Naive thymus-derived CD4-positive, alpha-beta T cell (primary cell): ENCODE measurements around the gene ZIC5. TPM values are rescaled to one million over a fixed set of nuclear protein-coding genes. Genes with fewer than 3 reads are reported as not detected.

ENCODE experiments used
- ATAC-seq: fragments of 150-1000 bp; cut with Tn5 transposase; 2 replicates; pipeline ENCODE4 v1.10.0; 2021; ENCODE audit warnings: mild to moderate bottlenecking, moderate library complexity
- CTCF ChIA-PET: fragments of 350-600 bp; sonication (Branson Sonifier 250); formaldehyde crosslinking; loops from one replicate; lab custom pipeline; 2021; ENCODE audit warnings: antibody characterized with exemption; lab: Charles Lee
- POLR2A ChIA-PET: fragments of 350-600 bp; sonication (Branson Sonifier 250); formaldehyde crosslinking; loops from one replicate; lab custom pipeline; 2021; ENCODE audit warnings: antibody characterized with exemption, inconsistent platforms; lab: Charles Lee
- DNase-seq, 9 donors: peaks; one replicate each; pipeline versions ENCODE4 v3.0.0 to v3.0.0-alpha.2; 2020 to 2022; ENCODE audit warnings: mixed read lengths in 1 of 9
- H3K27ac ChIP-seq: one replicate; pipeline ENCODE4 v1.7.0; 2013; ENCODE audit warnings: mild to moderate bottlenecking, low read depth, low read length, moderate library complexity
- H3K27me3 ChIP-seq, 2 donors: one replicate each; pipeline ENCODE4 v1.7.0; 2013; ENCODE audit warnings: low read length in 2 of 2, mild to moderate bottlenecking in 2 of 2, moderate library complexity in 2 of 2; ENCODE audit not compliant: control insufficient read depth in 2 of 2, insufficient read depth in 2 of 2
- H3K36me3 ChIP-seq, 3 experiments: 1 replicate in 2 of 3; 2 replicates in 1 of 3; pipeline ENCODE4 v1.7.0; 2013; ENCODE audit warnings: low read length in 3 of 3, mild to moderate bottlenecking in 3 of 3, moderate library complexity in 1 of 3; ENCODE audit not compliant: insufficient read depth in 3 of 3, control insufficient read depth in 2 of 3
- H3K4me1 ChIP-seq, 2 donors: one replicate each; pipeline ENCODE4 v1.7.0; 2013; ENCODE audit warnings: low read length in 2 of 2, mild to moderate bottlenecking in 2 of 2, moderate library complexity in 1 of 2; ENCODE audit not compliant: control insufficient read depth in 2 of 2, insufficient read depth in 2 of 2
- H3K4me3 ChIP-seq: 2 replicates; pipeline ENCODE4 v1.7.0; 2013; ENCODE audit warnings: mild to moderate bottlenecking, low read length
- H3K9me3 ChIP-seq, 3 experiments: 1 replicate in 2 of 3; 2 replicates in 1 of 3; pipeline ENCODE4 v1.7.0; 2013; ENCODE audit warnings: low read length in 3 of 3; ENCODE audit not compliant: control insufficient read depth in 2 of 3
- H3K27ac Mint-ChIP-seq, 9 donors: one replicate each; pipeline ENCODE4 v1.8.0; 2020 to 2022; ENCODE audit warnings: mixed read lengths in 9 of 9, mild to moderate bottlenecking in 8 of 9, moderate library complexity in 5 of 9, inconsistent platforms in 2 of 9
- H3K27me3 Mint-ChIP-seq, 5 donors: one replicate each; pipeline ENCODE4 v1.8.0; 2021 to 2022; ENCODE audit warnings: mixed read lengths in 5 of 5, mild to moderate bottlenecking in 1 of 5
- H3K36me3 Mint-ChIP-seq, 5 donors: one replicate each; pipeline ENCODE4 v1.8.0; 2020 to 2022; ENCODE audit warnings: mixed read lengths in 5 of 5, mild to moderate bottlenecking in 3 of 5, inconsistent platforms in 1 of 5
- H3K4me1 Mint-ChIP-seq, 7 donors: one replicate each; pipeline ENCODE4 v1.8.0; 2020 to 2022; ENCODE audit warnings: mixed read lengths in 7 of 7, mild to moderate bottlenecking in 3 of 7, inconsistent platforms in 1 of 7
- H3K4me3 Mint-ChIP-seq, 10 donors: one replicate each; pipeline ENCODE4 v1.8.0; 2020 to 2022; ENCODE audit warnings: mild to moderate bottlenecking in 10 of 10, mixed read lengths in 10 of 10, moderate library complexity in 6 of 10, inconsistent platforms in 2 of 10
- H3K9me3 Mint-ChIP-seq, 11 donors: one replicate each; pipeline ENCODE4 v1.8.0; 2020 to 2022; ENCODE audit warnings: mixed read lengths in 11 of 11, mild to moderate bottlenecking in 4 of 11, inconsistent platforms in 1 of 11, moderate library complexity in 1 of 11
- intact Hi-C, 2 donors: fragments of 100-400 bp; cut with micrococcal nuclease; formaldehyde crosslinking; loops; one replicate each; pipeline ENCODE4 v1.15.1; 2023
- polyA plus RNA-seq, 2 donors: library from polyadenylated mRNA; unstranded; fragments of 300-500 nt; fragmentation: Illumina TruSeq; gene quantifications; one replicate each; pipeline ENCODE4 v1.2.3, GENCODE V29; 2021
- total RNA-seq, 6 experiments: library from RNA in 5 of 6; stranded (reverse) in 5 of 6; gene quantifications; 1 replicate in 5 of 6; 2 replicates in 1 of 6; pipeline ENCODE4 v1.2.3 and lab custom pipeline; 2021 to 2026

The ZIC5 gene
- total and polyA plus RNA-seq, 7 experiments from 2014 or later: not detected

DNA sequence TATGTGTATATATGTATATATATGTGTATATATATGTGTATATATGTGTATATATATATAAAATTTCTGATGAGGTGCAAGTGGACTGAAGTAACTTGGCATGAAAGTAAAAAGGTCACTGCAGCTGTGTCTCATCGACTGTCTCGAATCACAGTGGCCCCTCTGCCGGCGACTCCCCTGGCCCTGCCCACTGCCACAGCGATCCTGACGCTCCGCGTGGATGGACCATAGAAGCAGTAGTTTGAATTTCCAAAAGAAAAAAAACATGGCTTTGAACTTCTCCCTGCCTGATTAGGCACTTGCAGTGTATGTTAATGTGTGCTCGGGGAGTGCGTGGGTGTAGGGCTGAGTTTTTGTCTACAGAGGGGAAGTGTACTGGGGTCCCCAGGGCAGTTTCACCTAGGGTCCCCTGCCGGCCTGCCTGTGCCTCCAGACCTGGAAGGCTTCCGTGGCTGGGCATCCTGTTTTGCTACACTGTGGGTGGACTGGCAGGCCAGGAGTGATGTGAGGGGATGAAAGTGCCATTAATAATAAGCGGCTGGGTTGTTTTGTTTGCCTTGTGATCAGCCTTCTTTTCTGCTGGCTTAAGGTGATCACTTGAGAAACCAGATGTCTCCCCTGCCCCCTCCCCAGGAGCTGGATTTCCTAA lies 10.8 kb downstream of the ZIC5 start:
- peaks cover 0 to 11% (median 4%) of the 10 kb centered on the region in 11 donors for H3K9me3 Mint-ChIP-seq
- H3K27ac Mint-ChIP-seq: no peak overlapping the region
- Histone ChIP-seq H3K4me3 (no peak overlapping the region), H3K27me3 (peaks cover 32 to 56% of the 10 kb centered on the region in 2 donors), H3K4me1 (peaks cover 17 to 30% of the 10 kb centered on the region in 2 donors), H3K27ac (no peak overlapping the region), H3K36me3 (no peaks in the 10 kb centered on the region), H3K9me3 (no peaks in the 10 kb centered on the region)
- H3K27me3 Mint-ChIP-seq: peaks cover 65 to 87% (median 86%) of the 10 kb centered on the region in 5 donors
- H3K4me3 Mint-ChIP-seq: peak overlapping the region in 3 of 10 donors; percentile 61 to 79 (median 64)
- H3K4me1 Mint-ChIP-seq: peaks cover 9 to 43% (median 34%) of the 10 kb centered on the region in 7 donors
- H3K36me3 Mint-ChIP-seq: peaks cover 0 to 4% (median 0%) of the 10 kb centered on the region in 5 donors
- intact Hi-C loops: loop anchor here (2.0 to 5.0 kb wide), 4 partner anchors 14 to 63 kb away; no protein-coding TSS in a partner anchor
- ATAC-seq: no peak
- ChIA-PET CTCF (no interaction called here), POLR2A (interaction anchor here (0.6 to 0.8 kb wide), 3 partner anchors 9 to 39 kb away, joined by 3 to 4 read pairs (median 3); no protein-coding TSS in a partner anchor)
- DNase-seq: no peak

DNA sequence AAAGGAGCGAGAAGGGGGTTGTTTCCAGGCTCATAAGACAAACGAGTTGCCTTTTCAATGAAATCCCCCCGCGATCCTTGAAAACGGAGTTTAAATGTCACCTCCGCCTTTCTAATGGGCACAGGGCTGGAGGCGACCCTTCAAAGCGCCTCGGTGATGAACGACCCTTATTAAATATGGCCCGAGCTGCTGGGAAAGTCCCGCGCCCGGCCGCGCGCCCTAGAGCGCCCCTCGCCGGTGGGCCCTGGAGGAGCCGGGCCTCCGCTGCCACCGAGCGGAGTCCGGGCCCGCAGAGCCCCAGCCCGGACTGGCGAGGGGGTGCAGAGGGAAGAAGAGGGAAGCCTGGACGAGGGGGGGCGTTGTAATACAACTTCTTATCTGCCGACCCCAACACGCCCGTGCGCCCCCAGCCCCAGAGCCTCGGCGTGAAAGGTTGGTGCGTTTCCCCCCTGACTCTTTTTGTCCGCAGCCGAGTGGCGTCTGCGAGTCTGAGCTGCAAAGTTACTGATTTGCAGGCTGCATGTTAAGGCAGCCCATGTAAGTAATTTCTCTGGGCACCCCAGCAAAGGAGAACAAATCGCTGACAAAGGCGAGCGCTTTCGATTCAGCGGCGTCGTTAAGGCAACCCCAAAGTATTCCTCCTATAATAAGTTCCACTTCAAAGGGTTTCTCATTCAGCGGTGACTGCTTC lies 11.9 kb downstream of the ZIC5 start:
- H3K4me1 ChIP-seq: peaks cover 17 to 31% of the 10 kb centered on the region in 2 donors
- CTCF ChIA-PET: no interaction called here
- POLR2A ChIA-PET: no interaction called here

DNA sequence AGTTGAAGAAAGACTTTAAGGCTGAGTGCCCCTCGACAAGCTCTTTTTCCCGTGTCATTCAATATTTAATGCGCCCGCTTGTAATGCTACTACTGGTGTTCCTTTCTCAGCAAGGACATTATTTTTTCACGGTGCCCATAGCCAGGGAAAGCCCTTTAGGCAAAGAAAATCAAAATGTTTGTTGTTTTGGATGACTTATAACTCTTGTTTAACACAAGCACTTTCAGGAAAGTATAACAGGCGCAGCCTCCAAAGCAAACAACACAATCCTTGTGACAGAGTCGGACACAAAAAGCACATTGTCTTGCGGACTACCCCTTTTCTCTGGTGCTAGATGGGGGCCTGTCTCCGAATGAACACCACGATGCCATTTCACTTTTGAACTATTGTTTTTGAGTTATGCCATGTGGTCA lies 12.4 kb downstream of the ZIC5 start:
- Mint-ChIP-seq H3K27ac (peak overlapping the region in 2 of 9 donors; percentile 22 to 62), H3K4me1 (peaks cover 9 to 43% (median 34%) of the 10 kb centered on the region in 7 donors), H3K9me3 (peaks cover 0 to 11% (median 4%) of the 10 kb centered on the region in 11 donors), H3K4me3 (peak overlapping the region in 9 of 10 donors; percentile 18 to 79 (median 48)), H3K36me3 (peaks cover 0 to 4% (median 0%) of the 10 kb centered on the region in 5 donors), H3K27me3 (peaks cover 69 to 91% (median 86%) of the 10 kb centered on the region in 5 donors)
- DNase-seq (peak in 1 of 9 donors; percentile 24), ATAC-seq (no peak)
- Histone ChIP-seq H3K9me3 (no peaks in the 10 kb centered on the region), H3K27ac (no peak overlapping the region), H3K27me3 (peaks cover 32 to 60% of the 10 kb centered on the region in 2 donors), H3K4me1 (peaks cover 17 to 31% of the 10 kb centered on the region in 2 donors), H3K36me3 (no peaks in the 10 kb centered on the region), H3K4me3 (no peak overlapping the region)
- intact Hi-C loops: no loop called here
- CTCF ChIA-PET: no interaction called here
- POLR2A ChIA-PET: no interaction called here

More for the DNA sequence above, 11.9 kb downstream of the ZIC5 start:
- Histone ChIP-seq H3K36me3 (no peaks in the 10 kb centered on the region), H3K27me3 (peaks cover 32 to 58% of the 10 kb centered on the region in 2 donors), H3K9me3 (no peaks in the 10 kb centered on the region), H3K27ac (no peak overlapping the region), H3K4me3 (no peak overlapping the region)
- peak overlapping the region; percentile 44 to 85 (median 72) for H3K4me3 Mint-ChIP-seq
- peaks cover 70 to 91% (median 86%) of the 10 kb centered on the region in 5 donors for H3K27me3 Mint-ChIP-seq
- H3K27ac Mint-ChIP-seq: peak overlapping the region in 1 of 9 donors; percentile 49
- intact Hi-C loops: loop anchor here (2.0 to 5.0 kb wide), 4 partner anchors 15 to 62 kb away; no protein-coding TSS in a partner anchor
- DNase-seq (peak in 4 of 9 donors; percentile 22 to 41 (median 32)), ATAC-seq (no peak)
- H3K9me3 Mint-ChIP-seq: peaks cover 0 to 11% (median 4%) of the 10 kb centered on the region in 11 donors
- peaks cover 0 to 4% (median 0%) of the 10 kb centered on the region in 5 donors for H3K36me3 Mint-ChIP-seq
- H3K4me1 Mint-ChIP-seq: peaks cover 9 to 43% (median 34%) of the 10 kb centered on the region in 7 donors

DNA sequence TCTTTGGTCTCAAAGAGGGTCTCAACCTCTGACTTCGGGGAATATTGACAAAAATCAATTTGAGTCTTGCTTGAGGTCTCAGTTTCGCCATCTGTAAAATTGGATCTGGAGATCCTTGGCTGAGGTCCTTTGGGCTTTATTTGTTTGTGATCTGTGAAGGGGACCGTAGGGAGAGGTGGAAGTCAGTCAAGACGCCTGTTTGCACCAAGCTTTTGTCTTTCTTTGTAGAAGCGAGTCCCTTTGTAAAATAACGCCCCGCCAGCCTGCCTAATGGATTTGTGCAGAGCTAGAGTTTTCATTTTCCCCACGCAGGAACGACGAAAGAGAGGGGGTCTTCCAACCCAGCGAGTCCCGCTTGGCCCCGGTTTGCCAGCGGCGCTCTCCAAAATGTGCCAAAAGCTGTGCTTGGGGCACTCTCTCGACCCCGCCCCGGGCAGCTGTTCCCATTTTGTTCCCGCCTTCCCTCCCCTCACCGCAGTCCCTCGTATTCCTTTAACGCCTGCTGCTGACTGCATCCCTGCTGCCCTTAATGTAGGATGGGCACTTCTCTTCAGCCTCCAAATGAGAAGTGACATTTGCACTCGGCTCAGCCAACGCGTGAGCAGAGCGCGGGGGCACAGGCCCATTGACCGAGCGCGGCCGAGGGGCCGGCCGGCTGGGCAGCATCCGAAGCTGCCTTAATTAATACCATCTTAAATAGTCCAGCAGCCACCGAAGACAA lies 13.0 kb downstream of the ZIC5 start:
- Histone ChIP-seq H3K4me3 (no peak overlapping the region), H3K27me3 (peaks cover 26 to 60% of the 10 kb centered on the region in 2 donors), H3K36me3 (no peaks in the 10 kb centered on the region), H3K4me1 (peaks cover 17 to 31% of the 10 kb centered on the region in 2 donors), H3K9me3 (no peaks in the 10 kb centered on the region), H3K27ac (no peak overlapping the region)
- DNase-seq (no peak), ATAC-seq (no peak)
- Mint-ChIP-seq H3K4me3 (peak overlapping the region in 8 of 10 donors; percentile 18 to 79 (median 54)), H3K27me3 (peaks cover 70 to 91% (median 86%) of the 10 kb centered on the region in 5 donors), H3K36me3 (peaks cover 0 to 4% (median 0%) of the 10 kb centered on the region in 5 donors), H3K9me3 (peaks cover 0 to 11% (median 4%) of the 10 kb centered on the region in 11 donors), H3K27ac (peak overlapping the region in 3 of 9 donors; percentile 34 to 62 (median 48)), H3K4me1 (peaks cover 9 to 43% (median 34%) of the 10 kb centered on the region in 7 donors)
- ChIA-PET POLR2A (no interaction called here), CTCF (no interaction called here)
- intact Hi-C loops: loop anchor here in 1 of 2 donors (1.0 kb wide), 2 partner anchors 9 to 25 kb away; no protein-coding TSS in a partner anchor

DNA sequence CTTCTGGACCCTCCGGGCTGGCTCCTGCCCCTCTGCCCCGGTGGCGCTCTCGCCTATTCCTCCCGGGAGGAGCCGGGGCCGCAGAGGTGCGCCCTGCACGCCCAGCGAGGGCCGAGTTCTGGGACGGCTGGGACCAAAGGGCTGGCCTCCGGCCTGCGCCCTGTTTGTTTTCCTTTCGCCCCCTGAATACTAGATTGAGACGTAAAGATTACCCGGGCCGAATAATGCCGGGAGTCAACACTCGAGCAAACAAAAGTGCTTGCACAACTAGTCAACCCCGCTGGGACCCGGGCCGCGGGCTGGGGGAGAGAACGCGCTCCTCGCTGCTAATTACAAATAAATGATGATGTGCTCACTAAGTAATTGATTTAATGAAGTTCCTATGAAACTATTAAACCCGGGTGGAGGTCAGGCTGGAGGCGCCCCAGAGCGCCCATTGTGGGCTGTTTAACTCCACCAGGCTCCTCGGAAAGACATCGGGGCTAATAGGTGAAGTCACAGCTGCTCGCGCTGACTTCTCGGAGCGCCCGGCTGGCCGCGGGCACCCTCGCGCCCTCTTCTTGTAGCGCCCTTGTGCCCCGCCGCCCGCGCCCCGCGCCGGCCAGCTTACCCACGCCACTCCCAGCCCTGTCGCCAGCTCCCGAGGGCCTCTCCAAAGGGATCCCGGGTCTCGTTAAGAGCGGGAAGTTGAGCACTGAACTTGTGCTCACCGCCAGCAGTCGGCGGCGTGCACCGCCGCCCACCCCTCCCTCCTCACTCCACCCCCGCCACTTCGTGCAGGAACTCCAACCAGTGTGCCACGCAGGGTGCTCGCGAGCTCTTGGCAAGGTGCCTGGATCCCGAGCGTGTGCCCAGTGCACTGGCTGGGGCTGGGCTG lies 14.9 kb downstream of the ZIC5 start:
- peaks cover 23 to 57% of the 10 kb centered on the region in 2 donors for H3K27me3 ChIP-seq
- no peak for ATAC-seq
- peaks cover 0 to 11% (median 4%) of the 10 kb centered on the region in 11 donors for H3K9me3 Mint-ChIP-seq

More for the DNA sequence above, 14.9 kb downstream of the ZIC5 start:
- H3K9me3 ChIP-seq: no peaks in the 10 kb centered on the region
- DNase-seq: peak in 2 of 9 donors; percentile 22 to 29
- peak overlapping the region in 9 of 10 donors; percentile 55 to 79 (median 73) for H3K4me3 Mint-ChIP-seq
- intact Hi-C loops: no loop called here
- H3K27ac Mint-ChIP-seq: peak overlapping the region in 3 of 9 donors; percentile 31 to 58 (median 41)
- H3K27ac ChIP-seq: no peak overlapping the region
- ChIA-PET CTCF (no interaction called here), POLR2A (interaction anchor here (0.7 to 1.1 kb wide), 2 partner anchors 17 to 299 kb away, joined by 3 to 4 read pairs; no protein-coding TSS in a partner anchor)
- H3K27me3 Mint-ChIP-seq: peaks cover 70 to 93% (median 84%) of the 10 kb centered on the region in 5 donors
- peak overlapping the region; percentile 24 for H3K4me3 ChIP-seq
- no peaks in the 10 kb centered on the region for H3K36me3 ChIP-seq
- H3K4me1 ChIP-seq: peaks cover 17 to 31% of the 10 kb centered on the region in 2 donors
- H3K4me1 Mint-ChIP-seq: peaks cover 9 to 43% (median 34%) of the 10 kb centered on the region in 7 donors
- peaks cover 0 to 4% (median 0%) of the 10 kb centered on the region in 5 donors for H3K36me3 Mint-ChIP-seq
